Prostate gland (tissue), 2 donors: ENCODE measurements around the gene TGM4. TPM values are rescaled to one million over a fixed set of nuclear protein-coding genes. Genes with fewer than 3 reads are reported as not detected.

Source experiments
- DNase-seq: peaks from one replicate; pipeline ENCODE4 v3.0.0-alpha.2; 2019; ENCODE audit warnings: low spot score
- H3K27ac ChIP-seq, 2 donors: fragments of 200-600 bp; sonication (generic); 2 replicates each; pipeline ENCODE4 v1.5.1; 2017 to 2019
- H3K27me3 ChIP-seq: fragments of 200-600 bp; sonication (generic); replicated peaks from 2 replicates; pipeline ENCODE4 v1.5.1; 2019; ENCODE audit not compliant: insufficient read depth
- H3K36me3 ChIP-seq, 2 donors: fragments of 200-600 bp; sonication (generic); 1 replicate in 1 of 2; 2 replicates in 1 of 2; pipeline versions ENCODE4 v1.5.1 to v1.8.1; 2017 to 2019
- H3K4me1 ChIP-seq: fragments of 200-600 bp; sonication (generic); replicated peaks from 2 replicates; pipeline ENCODE4 v1.5.1; 2019
- H3K4me3 ChIP-seq, 2 donors: fragments of 200-600 bp; sonication (generic); 2 replicates each; pipeline ENCODE4 v1.5.1; 2017 to 2019
- H3K9me3 ChIP-seq: fragments of 200-600 bp; sonication (generic); 2 replicates; pipeline ENCODE4 v1.5.1; 2017
- CTCF ChIP-seq, 4 experiments: fragments of 200-600 bp in 2 of 4; fragments of 450-650 bp in 2 of 4; sonication (generic) in 2 of 4; IDR thresholded peaks; 1 replicate in 3 of 4; 2 replicates in 1 of 4; pipeline ENCODE4 v1.5.1; 2016 to 2019; ENCODE audit warnings: antibody characterized with exemption in 4 of 4, mild to moderate bottlenecking in 2 of 4, moderate library complexity in 2 of 4
- POLR2A ChIP-seq: fragments of 450-650 bp; IDR thresholded peaks from one replicate; pipeline ENCODE4 v1.6.1; 2016; ENCODE audit warnings: antibody characterized with exemption, mild to moderate bottlenecking
- POLR2AphosphoS5 ChIP-seq: sonication (generic); formaldehyde crosslinking; IDR thresholded peaks from one replicate; pipeline ENCODE4 v1.6.1; 2017; ENCODE audit warnings: antibody characterized with exemption
- WGBS: methylation state at CpG from one replicate; pipeline ENCODE4 v1.1.5; 2018; 5-methylcytosine and 5-hydroxymethylcytosine counted together
- intact Hi-C: fragments of 100-400 bp; cut with DNase I; formaldehyde crosslinking; loops from one replicate; pipeline ENCODE4 v1.14.2; 2022
- total RNA-seq, 2 donors: library from RNA; depleted of rRNA; stranded (reverse); fragments of >200 nt; gene quantifications; one replicate each; pipeline ENCODE4 v1.1.0, GENCODE V29; 2016

Gene TGM4
- total RNA-seq, 2 donors from 2014 or later = 7.4 to 2,264 TPM

- Histone ChIP-seq H3K4me3 (no peak overlapping the region), H3K9me3 (no peaks in the 10 kb centered on the region), H3K27ac (no peak overlapping the region), H3K4me1 (no peaks in the 10 kb centered on the region), H3K27me3 (no peaks in the 10 kb centered on the region), H3K36me3 (peaks cover 0 to 3% of the 10 kb centered on the region in 2 donors)
- TF ChIP-seq POLR2AphosphoS5 = no peak
- no peak for TF ChIP-seq CTCF (IDR thresholded peaks at IDR 0.05)
- TF ChIP-seq POLR2A = no peak
- DNase-seq = no peak
- WGBS = 95% methylated on average over 7 of the region's 7 CpGs
- intact Hi-C loops = no loop called here
These were observed 53.0 kb downstream of the TGM4 start for GRCh38 chr3:44927371-44927770.

- WGBS = 92% methylated on average over 5 of the region's 5 CpGs
- Histone ChIP-seq H3K27me3 (no peaks in the 10 kb centered on the region), H3K9me3 (no peaks in the 10 kb centered on the region), H3K4me1 (no peaks in the 10 kb centered on the region), H3K36me3 (peaks cover 0 to 3% of the 10 kb centered on the region in 2 donors), H3K4me3 (no peak overlapping the region), H3K27ac (no peak overlapping the region)
- no peak for DNase-seq
- intact Hi-C loops = no loop called here
- no peak for TF ChIP-seq POLR2A
- TF ChIP-seq POLR2AphosphoS5 = no peak
- no peak for TF ChIP-seq CTCF (IDR thresholded peaks at IDR 0.05)
These were observed 55.4 kb downstream of the TGM4 start for GRCh38 chr3:44929782-44930181.

DNA sequence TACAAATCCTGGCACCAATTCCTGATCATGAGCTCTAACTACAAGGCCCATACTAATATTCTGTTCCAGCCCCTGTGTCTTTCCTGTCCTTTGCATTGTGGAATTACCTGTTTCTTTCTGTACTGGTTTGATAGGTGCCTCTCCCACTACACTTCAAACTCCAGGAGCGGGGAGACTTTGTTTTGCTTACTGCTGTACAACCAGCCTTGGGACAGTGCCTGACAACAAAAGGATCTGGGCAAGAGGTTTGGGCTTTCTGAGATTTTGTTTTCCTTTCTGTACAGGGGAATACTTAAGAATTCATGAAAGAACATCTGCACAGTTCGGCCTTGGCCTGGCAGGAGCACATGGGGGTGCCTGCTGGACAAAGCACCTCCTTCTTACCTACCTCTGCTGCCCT lies 56.5 kb downstream of the TGM4 start:
- Histone ChIP-seq H3K4me3 (no peak overlapping the region), H3K27ac (no peak overlapping the region), H3K9me3 (no peaks in the 10 kb centered on the region), H3K36me3 (peaks cover 0 to 3% of the 10 kb centered on the region in 2 donors), H3K4me1 (no peaks in the 10 kb centered on the region), H3K27me3 (no peaks in the 10 kb centered on the region)
- no peak for DNase-seq
- 91% methylated on average over 2 of the region's 2 CpGs for WGBS
- intact Hi-C loops = no loop called here
- TF ChIP-seq POLR2A (no peak), POLR2AphosphoS5 (no peak), CTCF (IDR thresholded peaks at IDR 0.05) (no peak)

GRCh38 chr3:44931791-44932190 lies 57.4 kb downstream of the TGM4 start:
- H3K4me3 ChIP-seq = no peak overlapping the region
- DNase-seq = no peak
- H3K4me1 ChIP-seq = no peaks in the 10 kb centered on the region
- H3K36me3 ChIP-seq = no peaks in the 10 kb centered on the region
- 75% methylated on average over 2 of the region's 2 CpGs for WGBS
- no peaks in the 10 kb centered on the region for H3K9me3 ChIP-seq
- no peak overlapping the region for H3K27ac ChIP-seq
- no peaks in the 10 kb centered on the region for H3K27me3 ChIP-seq
- intact Hi-C loops = no loop called here
- TF ChIP-seq POLR2AphosphoS5 (no peak), CTCF (IDR thresholded peaks at IDR 0.05) (no peak), POLR2A (no peak)

GRCh38 chr3:44932271-44932670 lies 57.9 kb downstream of the TGM4 start:
- Histone ChIP-seq H3K9me3 (no peaks in the 10 kb centered on the region), H3K27ac (no peak overlapping the region), H3K4me1 (no peaks in the 10 kb centered on the region), H3K27me3 (no peaks in the 10 kb centered on the region), H3K4me3 (no peak overlapping the region), H3K36me3 (no peaks in the 10 kb centered on the region)
- intact Hi-C loops = no loop called here
- WGBS = 36% methylated on average over 2 of the region's 2 CpGs
- TF ChIP-seq POLR2AphosphoS5 (no peak), POLR2A (no peak), CTCF (IDR thresholded peaks at IDR 0.05) (no peak)
- DNase-seq = no peak
